Fibroblast of pulmonary artery (primary cell): ENCODE data around the gene RBMS1.
A peak's percentile ranks its signal among the peaks of the same experiment; 100 is the strongest.

Experiments
- DNase-seq: peaks from one replicate; pipeline ENCODE4 v3.0.0-alpha.2; 2010; ENCODE audit warnings: low read depth
- H3K4me3 ChIP-seq: replicated peaks from 2 replicates; pipeline ENCODE4 v1.5.1; 2011; ENCODE audit warnings: low read depth, mild to moderate bottlenecking, control low read depth, low read length, moderate library complexity
- TF ChIP-seq, protein P1 (sequence below): IDR thresholded peaks from 2 replicates; pipeline ENCODE4 v1.5.1; 2011; ENCODE audit warnings: mild to moderate bottlenecking, control low read depth, low read length, inconsistent platforms; ENCODE audit errors: missing control alignments

The RBMS1 gene

DNA sequence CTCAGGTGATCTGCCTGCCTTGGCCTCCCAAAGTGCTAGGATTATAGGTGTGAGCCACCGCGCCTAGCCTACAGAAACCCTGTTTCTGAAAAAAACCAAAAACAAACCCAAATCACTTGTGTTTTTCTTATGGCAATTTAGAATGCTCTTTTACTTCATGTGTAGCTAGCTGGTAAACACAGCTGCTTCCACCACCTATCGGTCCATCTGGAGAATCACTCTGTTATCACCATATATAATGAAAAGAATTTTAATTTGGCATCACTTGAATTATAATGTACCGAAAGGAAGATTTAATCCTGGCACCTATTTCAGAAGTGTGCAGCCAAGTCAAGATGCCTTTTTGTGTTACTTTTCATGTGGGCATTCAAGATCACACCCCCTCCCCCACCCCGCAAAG lies 207.1 kb downstream of the RBMS1 start:
- H3K4me3 ChIP-seq: no peak overlapping the region
- TF ChIP-seq, protein P1, sequence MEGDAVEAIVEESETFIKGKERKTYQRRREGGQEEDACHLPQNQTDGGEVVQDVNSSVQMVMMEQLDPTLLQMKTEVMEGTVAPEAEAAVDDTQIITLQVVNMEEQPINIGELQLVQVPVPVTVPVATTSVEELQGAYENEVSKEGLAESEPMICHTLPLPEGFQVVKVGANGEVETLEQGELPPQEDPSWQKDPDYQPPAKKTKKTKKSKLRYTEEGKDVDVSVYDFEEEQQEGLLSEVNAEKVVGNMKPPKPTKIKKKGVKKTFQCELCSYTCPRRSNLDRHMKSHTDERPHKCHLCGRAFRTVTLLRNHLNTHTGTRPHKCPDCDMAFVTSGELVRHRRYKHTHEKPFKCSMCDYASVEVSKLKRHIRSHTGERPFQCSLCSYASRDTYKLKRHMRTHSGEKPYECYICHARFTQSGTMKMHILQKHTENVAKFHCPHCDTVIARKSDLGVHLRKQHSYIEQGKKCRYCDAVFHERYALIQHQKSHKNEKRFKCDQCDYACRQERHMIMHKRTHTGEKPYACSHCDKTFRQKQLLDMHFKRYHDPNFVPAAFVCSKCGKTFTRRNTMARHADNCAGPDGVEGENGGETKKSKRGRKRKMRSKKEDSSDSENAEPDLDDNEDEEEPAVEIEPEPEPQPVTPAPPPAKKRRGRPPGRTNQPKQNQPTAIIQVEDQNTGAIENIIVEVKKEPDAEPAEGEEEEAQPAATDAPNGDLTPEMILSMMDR: no peak
- DNase-seq: no peak

DNA sequence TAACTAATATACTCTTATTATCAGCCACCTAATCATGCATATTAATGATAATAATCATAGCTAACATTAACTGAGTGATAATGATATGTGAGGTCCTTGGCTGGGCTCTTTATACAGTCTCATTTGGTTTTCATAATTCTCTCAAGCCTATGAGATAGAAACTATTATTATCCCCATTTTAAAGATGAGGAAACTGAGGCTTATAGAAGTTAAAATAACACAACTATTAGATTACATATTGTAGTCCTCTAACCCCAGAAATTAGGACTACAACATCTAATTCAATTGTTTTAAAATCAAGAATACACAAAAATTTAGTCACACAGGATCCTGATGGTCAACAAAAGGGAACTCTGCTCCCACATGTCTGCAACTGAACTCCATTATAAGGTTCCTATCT lies 209.9 kb downstream of the RBMS1 start:
- TF ChIP-seq, protein P1: no peak
- no peak for DNase-seq
- no peak overlapping the region for H3K4me3 ChIP-seq

DNA sequence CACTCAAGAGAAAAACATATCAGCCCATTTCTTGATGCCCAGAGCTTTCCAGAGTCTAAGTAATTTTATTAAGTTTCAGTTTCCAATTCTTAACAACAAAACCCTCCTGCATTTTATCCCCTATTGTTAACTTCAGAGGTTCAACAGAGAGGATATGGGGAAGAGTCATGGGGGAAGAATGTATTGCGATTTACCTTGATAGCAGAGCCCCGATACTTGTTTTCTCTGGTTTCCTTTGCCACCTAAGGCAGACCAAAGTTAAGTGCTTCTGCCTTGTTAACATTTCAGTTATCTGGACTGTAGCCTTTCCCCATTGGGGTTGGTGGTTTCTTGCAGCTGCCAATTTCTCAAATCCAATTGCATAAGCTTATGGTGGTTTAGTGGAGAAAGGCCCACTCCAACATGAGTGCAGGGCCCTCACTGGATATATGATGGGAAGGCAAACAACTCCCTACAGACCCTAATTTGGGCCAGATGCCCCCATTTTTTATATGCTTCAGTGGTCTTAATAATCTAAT lies 211.5 kb downstream of the RBMS1 start:
- H3K4me3 ChIP-seq: no peak overlapping the region
- TF ChIP-seq, protein P1: no peak
- peak; percentile 55 for DNase-seq

DNA sequence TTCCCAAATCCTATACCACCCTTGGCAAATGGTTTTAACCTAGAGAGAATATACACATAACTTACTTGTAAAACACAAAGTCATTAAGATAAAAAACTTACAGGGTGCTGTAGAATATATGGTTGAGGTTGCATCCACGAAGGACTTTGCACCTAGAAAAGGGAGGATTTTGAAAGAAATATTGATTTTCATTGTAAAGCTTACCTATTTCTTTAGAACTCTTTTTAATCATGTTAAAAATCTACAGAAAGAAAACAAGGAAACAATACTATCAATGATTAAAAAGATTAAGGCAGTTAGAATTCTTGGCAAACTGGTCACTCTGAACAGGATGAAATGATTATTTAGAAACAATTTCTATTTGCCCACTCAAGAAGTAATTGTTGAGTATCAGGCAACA lies 212.4 kb downstream of the RBMS1 start:
- no peak overlapping the region for H3K4me3 ChIP-seq
- TF ChIP-seq, protein P1: no peak
- DNase-seq: no peak

DNA sequence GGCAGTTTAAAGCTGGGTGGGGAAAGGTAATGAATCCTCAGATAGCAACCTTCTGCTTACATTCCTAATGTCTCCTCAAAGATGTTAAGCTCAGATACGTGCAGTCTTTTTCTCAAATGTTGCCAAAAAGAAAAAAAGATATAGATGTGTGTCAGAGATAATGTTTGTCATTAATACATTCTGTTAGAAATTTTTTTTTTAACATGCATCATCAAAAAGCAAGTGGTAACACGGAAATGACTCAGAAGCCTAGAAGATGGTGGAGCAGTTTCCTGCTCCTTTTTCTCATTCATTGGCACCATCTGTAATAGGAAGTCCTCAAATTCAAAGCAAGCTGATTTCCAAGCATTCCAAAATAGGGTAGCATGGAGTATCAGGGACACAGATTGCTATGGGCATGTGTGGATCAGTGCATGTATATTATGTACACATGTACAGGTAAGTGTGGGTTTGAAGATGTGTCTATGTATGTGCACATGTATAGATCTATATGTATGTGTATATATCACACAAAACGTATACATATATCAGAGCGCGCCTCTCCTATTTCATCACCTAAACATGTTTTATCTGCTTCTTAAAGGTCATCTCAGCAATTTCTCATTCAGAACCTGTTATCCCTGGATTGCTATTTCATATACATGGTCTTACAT lies 213.7 kb downstream of the RBMS1 start:
- peak; percentile 60 for DNase-seq
- H3K4me3 ChIP-seq: no peak overlapping the region
- TF ChIP-seq, protein P1: no peak

- TF ChIP-seq, protein P1: peak; percentile 79
- H3K4me3 ChIP-seq: no peak overlapping the region
- DNase-seq: peak; percentile 78
Measured at GRCh38 chr2:160278879-160279177, 214.8 kb downstream of the RBMS1 start.

- TF ChIP-seq, protein P1: no peak
- H3K4me3 ChIP-seq: no peak overlapping the region
- no peak for DNase-seq
Measured at GRCh38 chr2:160278101-160278878, 215.3 kb downstream of the RBMS1 start.
